Colonic mucosa (tissue), 4 donors: Measurements from ENCODE around the gene SLC26A8. TPM values are rescaled to one million over a fixed set of nuclear protein-coding genes. Genes with fewer than 3 reads are reported as not detected.

Experiments
- DNase-seq: peaks from one replicate; pipeline ENCODE4 v3.0.0-alpha.2; 2020
- H3K27ac ChIP-seq: fragments of 200-600 bp; one replicate; pipeline ENCODE4 v1.8.0; 2021
- H3K27me3 ChIP-seq: fragments of 200-600 bp; one replicate; pipeline ENCODE4 v1.8.0; 2021
- H3K36me3 ChIP-seq: fragments of 200-600 bp; one replicate; pipeline ENCODE4 v1.8.0; 2021
- H3K4me1 ChIP-seq: fragments of 200-600 bp; one replicate; pipeline ENCODE4 v1.8.0; 2021; ENCODE audit warnings: mild to moderate bottlenecking
- H3K4me3 ChIP-seq: fragments of 200-600 bp; one replicate; pipeline ENCODE4 v1.8.0; 2021
- H3K9ac ChIP-seq, 2 donors: one replicate each; pipeline ENCODE4 v1.7.0; 2013; ENCODE audit warnings: control low read depth in 2 of 2, low read depth in 2 of 2, low read length in 2 of 2
- H3K9me3 ChIP-seq: fragments of 200-600 bp; one replicate; pipeline ENCODE4 v1.8.0; 2021
- intact Hi-C: fragments of 100-400 bp; cut with DNase I; formaldehyde crosslinking; loops from one replicate; pipeline ENCODE4 v1.14.1; 2022
- total RNA-seq, 2 donors: library from RNA; stranded (reverse); fragmentation: NEBNext Ultra II Directional in 1 of 2; extraction: Animal tissue kit (Norgen Biotek cat#: 25700) in 1 of 2; gene quantifications; one replicate each; pipeline ENCODE4 v1.2.1, GENCODE V29; 2021
- TF ChIP-seq, protein P1 (sequence below): fragments of 200-600 bp; IDR thresholded peaks from one replicate; pipeline ENCODE4 v1.8.0; 2022; ENCODE audit warnings: antibody characterized with exemption, mild to moderate bottlenecking
- donor health status: healthy.
- donor health status: DM: no; HTN: no; CAD: no.
- donor health status: DM: no; HTN: no; CAD: no.

SLC26A8 gene
- total RNA-seq, 2 donors from 2014 or later, result 0.27 TPM; not detected in 1

DNA sequence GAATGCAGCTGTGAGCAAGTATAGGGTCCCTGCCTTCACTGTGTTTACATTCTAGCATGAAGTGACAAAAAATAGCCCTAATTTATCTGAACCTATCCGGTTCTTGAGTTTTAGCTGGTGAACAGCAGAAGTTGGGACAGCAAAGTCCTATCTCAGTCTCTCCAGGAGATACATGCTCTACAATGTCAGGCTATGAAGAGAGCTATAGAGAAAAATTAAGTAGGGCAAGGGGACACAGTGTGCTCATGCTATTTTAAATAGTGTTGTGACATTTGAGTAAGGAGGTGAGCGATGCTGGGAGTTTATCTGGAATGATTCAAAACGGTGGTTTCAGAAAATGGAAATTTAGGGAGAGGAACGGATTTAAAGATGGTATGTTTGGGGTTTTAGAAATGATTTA, 124.0 kb downstream of the SLC26A8 start:
- Histone ChIP-seq H3K36me3 (no peaks in the 10 kb centered on the region), H3K4me3 (no peak overlapping the region), H3K27me3 (no peaks in the 10 kb centered on the region), H3K27ac (no peak overlapping the region), H3K9ac (no peak overlapping the region), H3K4me1 (no peaks in the 10 kb centered on the region), H3K9me3 (no peaks in the 10 kb centered on the region)
- intact Hi-C loops, result no loop called here
- TF ChIP-seq, protein P1, sequence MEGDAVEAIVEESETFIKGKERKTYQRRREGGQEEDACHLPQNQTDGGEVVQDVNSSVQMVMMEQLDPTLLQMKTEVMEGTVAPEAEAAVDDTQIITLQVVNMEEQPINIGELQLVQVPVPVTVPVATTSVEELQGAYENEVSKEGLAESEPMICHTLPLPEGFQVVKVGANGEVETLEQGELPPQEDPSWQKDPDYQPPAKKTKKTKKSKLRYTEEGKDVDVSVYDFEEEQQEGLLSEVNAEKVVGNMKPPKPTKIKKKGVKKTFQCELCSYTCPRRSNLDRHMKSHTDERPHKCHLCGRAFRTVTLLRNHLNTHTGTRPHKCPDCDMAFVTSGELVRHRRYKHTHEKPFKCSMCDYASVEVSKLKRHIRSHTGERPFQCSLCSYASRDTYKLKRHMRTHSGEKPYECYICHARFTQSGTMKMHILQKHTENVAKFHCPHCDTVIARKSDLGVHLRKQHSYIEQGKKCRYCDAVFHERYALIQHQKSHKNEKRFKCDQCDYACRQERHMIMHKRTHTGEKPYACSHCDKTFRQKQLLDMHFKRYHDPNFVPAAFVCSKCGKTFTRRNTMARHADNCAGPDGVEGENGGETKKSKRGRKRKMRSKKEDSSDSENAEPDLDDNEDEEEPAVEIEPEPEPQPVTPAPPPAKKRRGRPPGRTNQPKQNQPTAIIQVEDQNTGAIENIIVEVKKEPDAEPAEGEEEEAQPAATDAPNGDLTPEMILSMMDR, result no peak
- DNase-seq, result no peak

DNA sequence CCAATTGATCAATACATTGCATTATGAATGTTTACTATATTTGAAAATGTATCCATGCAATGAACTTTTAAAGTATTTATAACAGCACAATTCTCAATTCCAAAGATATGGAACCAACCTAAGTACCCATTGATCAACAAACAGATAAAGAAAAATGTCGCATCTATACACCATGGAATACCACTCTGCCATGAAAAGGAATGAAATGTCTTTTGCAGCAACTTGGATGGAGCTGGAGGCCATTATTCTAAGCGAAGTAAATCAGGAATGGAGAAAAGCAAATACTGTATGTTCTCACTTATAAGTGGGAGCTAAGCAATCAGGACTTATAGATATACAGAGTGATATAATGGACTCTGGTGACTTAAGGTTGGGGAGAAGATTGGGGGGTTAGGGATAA, 126.4 kb downstream of the SLC26A8 start:
- Histone ChIP-seq H3K36me3 (no peaks in the 10 kb centered on the region), H3K9me3 (no peaks in the 10 kb centered on the region), H3K27me3 (no peaks in the 10 kb centered on the region), H3K4me3 (no peak overlapping the region), H3K9ac (no peak overlapping the region), H3K27ac (no peak overlapping the region), H3K4me1 (no peaks in the 10 kb centered on the region)
- no peak for DNase-seq
- intact Hi-C loops, result no loop called here
- TF ChIP-seq, protein P1, result no peak

DNA sequence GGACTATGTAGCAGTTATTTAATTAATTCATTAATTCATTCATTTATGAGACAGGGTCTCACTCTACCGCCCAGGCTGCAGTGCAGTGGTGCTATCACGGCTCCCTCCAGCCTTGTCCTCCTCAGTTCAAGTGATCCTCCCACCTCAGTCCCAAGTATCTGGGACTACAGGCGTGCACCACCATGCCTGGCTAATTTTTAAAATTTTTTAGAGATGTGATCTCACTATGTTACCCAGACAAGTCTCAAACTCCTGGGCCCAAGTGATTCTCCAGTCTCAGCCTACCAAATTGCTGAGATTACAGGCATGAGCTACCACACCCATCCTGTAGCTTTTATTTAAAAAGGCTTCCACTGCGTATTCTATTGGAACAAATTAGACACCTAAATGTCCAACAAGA, 127.0 kb downstream of the SLC26A8 start:
- TF ChIP-seq, protein P1, result no peak
- no peak overlapping the region for H3K9ac ChIP-seq
- no peak for DNase-seq
- H3K27ac ChIP-seq, result no peak overlapping the region
- no peaks in the 10 kb centered on the region for H3K9me3 ChIP-seq
- H3K27me3 ChIP-seq, result no peaks in the 10 kb centered on the region
- H3K4me3 ChIP-seq, result no peak overlapping the region
- no peaks in the 10 kb centered on the region for H3K4me1 ChIP-seq
- intact Hi-C loops, result no loop called here
- H3K36me3 ChIP-seq, result no peaks in the 10 kb centered on the region

DNA sequence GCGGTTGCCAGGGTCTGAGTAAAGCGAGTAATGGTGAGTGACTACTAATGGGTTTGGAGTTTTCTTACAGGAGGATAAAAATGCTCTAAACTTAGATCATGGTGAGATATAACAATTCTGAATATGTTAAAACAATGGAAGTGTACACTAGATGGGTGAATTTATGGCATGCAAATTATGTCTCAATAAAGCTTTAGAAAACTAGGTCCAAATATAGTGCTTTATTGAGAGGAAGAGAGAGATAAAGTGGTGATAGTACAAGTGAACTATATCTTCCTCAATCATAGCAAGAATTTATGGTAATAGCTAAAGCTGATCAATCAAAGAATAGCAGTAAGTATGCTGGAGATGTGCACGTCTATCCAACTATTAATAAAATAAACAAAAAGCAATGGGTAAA, 127.4 kb downstream of the SLC26A8 start:
- H3K27me3 ChIP-seq, result no peaks in the 10 kb centered on the region
- intact Hi-C loops, result no loop called here
- no peaks in the 10 kb centered on the region for H3K9me3 ChIP-seq
- no peak overlapping the region for H3K4me3 ChIP-seq
- no peak overlapping the region for H3K9ac ChIP-seq
- no peak overlapping the region for H3K27ac ChIP-seq
- no peaks in the 10 kb centered on the region for H3K36me3 ChIP-seq
- TF ChIP-seq, protein P1, result no peak
- DNase-seq, result no peak
- no peaks in the 10 kb centered on the region for H3K4me1 ChIP-seq

DNA sequence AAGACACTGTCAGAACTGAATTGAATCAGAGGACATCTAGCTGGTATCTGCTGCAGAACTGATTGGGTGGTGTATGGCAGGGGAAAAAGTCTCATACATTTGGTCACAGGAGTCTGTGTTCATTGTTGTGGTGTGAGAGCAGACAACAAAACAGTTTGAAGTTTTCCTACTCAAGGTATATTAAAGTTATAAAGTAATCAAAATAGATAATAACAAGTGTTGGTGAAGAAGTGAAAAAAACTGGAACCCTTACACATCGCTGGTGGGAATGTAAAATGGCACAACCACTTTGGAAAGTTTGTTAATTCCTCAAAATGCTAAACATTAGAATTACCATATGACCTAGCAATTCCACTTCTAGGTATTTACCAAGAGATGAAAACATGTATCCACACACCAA, 128.2 kb downstream of the SLC26A8 start:
- Histone ChIP-seq H3K27ac (no peak overlapping the region), H3K4me3 (no peak overlapping the region), H3K9ac (no peak overlapping the region), H3K9me3 (no peaks in the 10 kb centered on the region), H3K36me3 (no peaks in the 10 kb centered on the region), H3K4me1 (no peaks in the 10 kb centered on the region), H3K27me3 (no peaks in the 10 kb centered on the region)
- no peak for DNase-seq
- intact Hi-C loops, result no loop called here
- TF ChIP-seq, protein P1, result no peak

DNA sequence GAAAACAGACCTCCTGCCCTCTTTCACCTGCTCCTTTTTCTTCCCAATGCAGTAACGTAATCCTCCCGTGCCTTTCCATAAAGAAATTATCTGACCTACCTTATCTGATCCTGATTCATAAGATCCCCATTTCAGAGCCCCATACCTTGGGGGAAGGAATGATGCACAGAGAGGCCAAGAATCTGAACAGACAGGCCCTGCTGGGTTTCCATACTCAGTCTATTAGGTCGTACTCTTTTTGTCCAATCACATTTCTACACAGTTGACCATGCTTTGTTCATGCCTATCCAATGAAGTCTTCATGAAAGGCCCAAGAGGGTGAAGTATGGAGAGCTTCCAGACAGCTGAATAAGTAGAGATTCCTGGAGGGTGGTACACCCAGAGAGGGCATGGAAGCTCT, 128.9 kb downstream of the SLC26A8 start:
- DNase-seq, result no peak

More for the DNA sequence above, 128.9 kb downstream of the SLC26A8 start:
- Histone ChIP-seq H3K27ac (no peak overlapping the region), H3K27me3 (no peaks in the 10 kb centered on the region), H3K9ac (no peak overlapping the region), H3K4me1 (no peaks in the 10 kb centered on the region), H3K9me3 (no peaks in the 10 kb centered on the region), H3K36me3 (no peaks in the 10 kb centered on the region), H3K4me3 (no peak overlapping the region)
- TF ChIP-seq, protein P1, result no peak
- intact Hi-C loops, result no loop called here
